Activated CD8-positive, alpha-beta memory T cell treated with anti-CD3 and anti-CD28 coated beads for 1 hour (primary cell): Measurements from ENCODE around the gene CC2D2A.

Source experiments
- DNase-seq, 2 donors: peaks; one replicate each; pipeline ENCODE4 v3.0.0-alpha.2; 2020; ENCODE audit warnings: low read depth in 1 of 2; ENCODE audit errors: extremely low read depth in 1 of 2

Gene CC2D2A

DNA sequence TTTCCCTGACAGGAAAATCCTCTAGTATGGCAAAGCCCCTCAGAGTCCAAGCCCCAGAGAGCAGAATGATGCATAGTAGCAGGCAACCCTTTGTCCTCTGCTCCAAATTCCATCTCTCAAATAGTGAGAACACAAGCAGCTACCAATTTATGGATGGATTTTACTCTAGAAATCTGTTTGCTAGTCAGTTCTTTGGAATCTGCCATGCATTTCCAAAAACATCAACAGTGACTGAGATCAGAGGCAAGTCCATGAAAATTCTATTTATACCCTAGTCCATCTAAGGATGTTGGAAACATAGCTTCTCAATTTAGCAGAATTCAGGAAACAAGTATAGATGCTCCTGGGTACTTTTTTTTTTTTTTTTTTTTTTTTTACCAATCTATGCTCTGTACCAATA lies 10.0 kb upstream of the CC2D2A start:
- DNase-seq, result no peak

DNA sequence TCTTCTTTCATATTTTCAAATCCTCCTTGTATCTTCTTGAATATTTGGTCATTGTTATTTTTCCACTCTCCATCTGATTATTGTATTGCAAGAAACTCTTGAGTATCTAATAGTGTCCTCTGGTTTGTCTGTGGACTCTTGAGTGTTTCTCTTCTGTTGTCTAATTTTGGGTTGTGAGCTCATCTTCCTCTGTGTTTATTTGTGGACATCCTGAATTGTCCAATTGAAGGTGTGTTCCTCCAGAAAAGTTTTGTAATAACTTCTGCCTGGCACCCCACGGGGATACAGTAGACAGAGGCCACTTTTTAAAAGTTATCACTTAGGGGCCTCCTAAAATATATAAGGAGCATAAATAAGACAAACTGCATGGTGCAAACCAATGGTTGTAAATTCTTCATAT lies 3.1 kb upstream of the CC2D2A start:
- no peak for DNase-seq

DNA sequence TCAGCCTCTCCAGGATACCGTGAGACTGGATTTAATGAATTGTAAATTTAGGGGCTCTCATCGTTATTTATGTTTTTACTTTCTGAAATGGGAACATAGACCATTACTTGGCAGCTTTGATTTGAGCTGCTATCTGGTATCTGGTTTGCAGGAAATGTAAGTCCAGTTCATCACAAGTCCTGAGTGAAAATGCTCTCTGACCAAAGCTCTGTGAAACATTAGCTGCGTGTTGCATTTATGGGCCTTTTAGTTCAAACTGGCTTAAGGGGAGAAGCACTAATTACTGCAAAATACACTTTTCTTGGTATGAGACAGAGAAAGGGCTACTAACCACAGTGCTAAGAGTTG lies 420 bp downstream of the CC2D2A start:
- no peak for DNase-seq

DNA sequence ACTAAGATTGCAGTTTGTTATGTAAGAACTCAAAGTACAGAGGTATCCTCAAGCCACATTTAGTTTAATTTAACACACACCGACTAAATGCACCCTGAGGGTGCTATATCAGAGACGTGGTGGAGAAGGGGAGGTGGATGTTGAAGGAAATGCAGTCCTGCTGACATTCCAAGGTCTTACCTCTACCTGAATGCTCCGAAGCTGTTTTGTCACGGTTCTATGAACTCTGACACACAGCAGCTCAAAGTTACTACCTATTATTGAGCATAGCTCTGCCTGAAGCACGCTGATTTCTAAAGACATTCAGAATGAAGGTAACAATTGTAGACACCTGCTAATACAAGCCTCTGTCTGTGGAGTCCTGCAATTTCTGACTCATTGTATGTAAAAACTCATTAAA lies 6.7 kb downstream of the CC2D2A start:
- no peak for DNase-seq

DNA sequence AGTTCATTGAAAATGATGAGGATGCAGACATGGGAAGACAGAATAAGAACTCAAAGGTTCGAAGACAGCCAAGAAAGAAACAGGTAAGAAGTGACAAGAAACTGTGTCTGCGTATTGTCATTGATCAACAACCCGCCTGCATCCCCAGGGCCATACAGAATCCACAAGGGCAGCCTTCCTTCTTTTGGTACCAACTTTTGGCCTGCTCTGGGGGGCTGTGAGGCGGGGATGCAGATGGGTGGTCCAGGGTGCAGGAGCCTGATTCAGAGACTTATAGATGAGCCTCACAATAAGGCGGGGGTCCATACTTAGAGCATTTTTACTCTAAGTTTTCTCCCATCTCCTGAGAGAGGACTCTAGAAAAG lies 9.0 kb downstream of the CC2D2A start:
- no peak for DNase-seq

DNA sequence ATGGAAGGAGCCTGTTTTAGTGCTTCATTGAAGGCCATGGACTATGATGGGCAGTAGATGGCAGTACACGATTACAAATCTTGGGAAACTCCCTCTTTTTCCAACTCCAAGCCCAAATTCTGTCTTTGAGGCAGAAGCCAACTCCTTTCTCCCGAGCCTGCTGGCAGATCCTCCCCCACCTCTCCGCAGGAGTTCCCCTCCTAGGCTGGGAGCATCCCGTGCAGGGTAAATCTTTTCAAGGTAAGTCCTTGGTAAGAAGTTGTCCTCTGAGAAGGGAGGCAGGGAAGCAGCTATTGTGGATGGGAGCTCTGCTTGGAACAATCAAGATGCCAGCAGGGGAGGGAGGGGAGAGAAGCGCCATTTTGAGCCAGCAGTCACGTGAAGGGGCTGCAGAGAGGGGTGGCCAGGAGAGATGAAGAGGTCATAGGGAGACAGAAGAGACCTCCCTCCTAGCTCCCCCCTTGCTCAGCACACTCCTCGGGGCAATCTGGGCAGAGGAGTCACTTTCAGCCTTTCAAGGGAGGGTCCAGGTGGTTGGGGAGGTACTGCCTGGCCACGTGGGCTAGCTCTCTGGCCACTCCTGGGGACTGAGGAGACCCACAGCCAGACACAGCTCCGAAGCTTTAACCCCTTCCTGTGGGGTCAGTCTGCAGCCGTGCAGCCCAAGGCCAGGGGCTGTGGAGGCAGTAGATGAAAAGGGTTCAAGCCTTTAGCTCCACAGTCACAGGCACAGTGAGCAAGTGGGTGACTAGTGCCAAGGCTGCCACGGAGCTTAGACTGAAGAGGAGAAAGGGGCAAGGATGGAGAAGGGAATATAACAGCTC lies 9.6 kb downstream of the CC2D2A start:
- DNase-seq, result no peak

DNA sequence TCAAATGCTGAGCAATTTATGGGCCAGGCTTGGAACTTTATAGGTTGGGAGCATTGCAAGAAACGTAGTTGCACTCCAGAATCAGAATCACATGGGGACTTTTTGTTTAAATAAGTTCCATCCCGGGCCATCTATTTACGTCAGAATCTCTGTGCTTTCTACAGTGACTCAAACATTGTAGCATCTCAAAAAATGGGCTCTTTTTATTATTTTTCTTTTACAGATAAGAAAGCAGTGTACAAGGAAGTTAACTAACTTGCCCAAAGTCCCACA lies 10.2 kb downstream of the CC2D2A start:
- no peak for DNase-seq

DNA sequence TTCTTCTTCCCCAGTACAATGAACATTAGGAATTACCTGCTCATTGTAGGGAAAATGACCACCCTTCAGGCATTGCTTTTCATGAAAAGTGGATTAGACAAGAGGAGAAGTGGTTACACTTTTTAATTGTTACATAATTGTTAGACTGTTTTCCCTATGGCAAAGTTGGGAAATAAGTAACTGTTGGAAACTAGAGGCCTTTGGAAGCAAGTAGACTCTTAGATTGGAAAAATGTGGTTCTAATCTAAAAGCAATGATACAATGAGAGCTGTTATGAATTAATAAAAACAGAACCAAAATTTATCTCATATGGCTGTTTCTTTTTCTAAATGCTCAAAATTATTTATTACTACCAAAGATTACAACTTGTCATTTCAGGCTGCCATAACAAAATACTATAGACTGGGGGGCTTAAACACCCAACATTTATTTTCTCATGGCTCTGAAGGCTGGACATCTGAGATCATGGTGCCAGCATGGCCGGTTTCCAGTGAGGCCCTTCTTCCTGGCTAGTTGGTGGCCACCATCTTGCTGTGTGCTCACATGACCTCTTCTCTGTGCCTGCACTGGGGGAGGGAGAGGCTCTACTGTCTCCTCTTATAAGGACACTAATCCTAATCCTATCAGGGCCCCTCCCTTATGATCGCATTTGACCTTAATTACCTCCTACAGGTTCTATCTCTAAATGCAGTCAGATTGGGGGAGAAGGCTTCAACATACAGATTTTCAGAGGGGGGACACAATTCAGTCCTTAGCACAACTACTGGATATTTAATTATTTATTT lies 12.5 kb downstream of the CC2D2A start:
- no peak for DNase-seq

DNA sequence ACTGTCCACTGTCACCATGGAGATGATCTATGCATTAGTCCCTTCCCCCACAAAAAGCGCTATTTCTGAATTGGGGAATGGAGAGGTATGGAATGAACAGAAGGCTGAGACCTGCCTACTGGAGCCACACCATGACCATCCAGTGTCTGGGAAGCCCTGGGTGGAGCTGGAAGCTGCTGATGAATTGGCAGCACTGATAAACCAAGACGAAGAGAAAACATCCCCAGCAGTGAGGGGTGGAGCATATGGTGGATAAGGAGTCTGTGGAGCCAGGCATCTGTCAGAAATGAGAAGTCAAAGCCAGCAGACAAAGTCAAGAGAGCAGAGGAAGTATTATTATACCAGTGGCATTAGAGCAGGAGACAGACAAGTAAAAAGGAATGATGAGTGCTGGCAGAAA lies 13.2 kb downstream of the CC2D2A start:
- no peak for DNase-seq

DNA sequence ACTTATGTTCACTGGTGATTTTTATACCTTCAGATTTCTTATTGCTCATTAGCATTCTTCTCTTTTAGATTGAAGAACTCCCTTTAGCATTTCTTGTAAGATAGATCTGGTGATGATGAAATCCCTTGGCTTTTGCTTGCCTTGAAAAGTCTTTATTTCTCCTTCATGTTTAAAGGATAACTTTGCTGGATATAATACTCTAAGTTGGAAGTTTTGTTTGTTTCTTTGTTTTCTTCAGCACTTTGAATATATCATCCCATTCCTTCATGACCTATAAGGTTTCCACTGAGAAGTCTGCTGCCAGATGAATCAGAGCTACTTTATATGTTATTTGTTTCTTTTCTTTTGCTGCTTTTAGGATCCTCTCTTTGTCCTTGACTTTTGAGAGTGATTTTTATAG lies 18.5 kb downstream of the CC2D2A start:
- no peak for DNase-seq

DNA sequence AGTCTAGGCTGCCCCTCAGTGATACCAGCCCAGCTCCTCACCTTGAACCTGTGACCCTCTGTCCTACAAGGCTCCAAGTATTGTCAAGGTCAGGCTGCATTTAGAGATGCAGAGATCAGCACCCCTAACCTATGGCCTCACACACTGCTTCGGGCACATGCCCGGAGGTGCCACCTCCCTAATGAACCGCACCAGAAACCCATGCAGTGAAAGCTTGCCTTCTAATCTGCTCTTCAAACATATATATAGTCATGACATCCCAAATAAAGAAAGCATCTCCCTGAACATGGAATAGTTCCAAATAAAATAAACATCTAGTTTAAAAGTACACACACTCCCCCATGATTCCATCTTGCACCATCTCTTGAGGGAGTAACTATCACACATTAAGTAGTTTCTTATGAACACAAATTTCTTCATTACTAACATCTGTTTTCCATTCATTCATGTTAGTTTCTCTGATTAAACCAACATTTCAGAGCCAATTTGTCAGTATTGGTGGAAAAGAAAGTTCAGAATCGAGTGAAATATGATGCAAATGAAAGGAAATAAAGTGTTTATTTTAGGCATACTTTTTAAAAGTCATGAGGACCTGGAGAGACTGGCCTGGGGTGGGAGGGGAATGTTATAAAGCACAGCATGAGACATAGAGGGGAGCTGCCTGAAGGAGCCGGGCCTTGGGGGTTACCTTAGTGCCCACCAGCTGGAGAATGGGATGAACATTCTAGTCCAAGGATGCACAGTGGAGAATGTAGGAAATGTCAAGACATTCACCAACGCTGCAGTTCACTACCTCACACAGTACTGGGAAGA lies 19.2 kb downstream of the CC2D2A start:
- DNase-seq, result no peak

DNA sequence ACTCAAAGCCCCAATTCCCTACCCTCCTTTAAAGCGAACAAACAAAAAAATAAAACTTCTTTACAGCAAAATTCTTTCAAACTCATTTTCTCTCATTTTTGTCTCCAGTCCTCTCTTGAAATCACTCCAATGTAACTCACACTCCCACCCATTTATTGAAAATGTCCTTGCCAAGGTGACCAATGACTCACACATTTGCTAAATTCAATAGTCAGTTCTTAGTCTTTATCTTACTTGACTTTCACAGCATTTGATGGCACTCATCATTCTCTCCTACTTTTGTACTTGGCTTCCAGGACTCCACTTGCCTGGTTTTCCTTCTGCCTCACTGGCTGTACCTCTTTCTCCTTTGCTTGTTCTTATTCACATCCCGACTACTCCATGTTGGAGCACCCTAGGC lies 19.9 kb downstream of the CC2D2A start:
- no peak for DNase-seq

DNA sequence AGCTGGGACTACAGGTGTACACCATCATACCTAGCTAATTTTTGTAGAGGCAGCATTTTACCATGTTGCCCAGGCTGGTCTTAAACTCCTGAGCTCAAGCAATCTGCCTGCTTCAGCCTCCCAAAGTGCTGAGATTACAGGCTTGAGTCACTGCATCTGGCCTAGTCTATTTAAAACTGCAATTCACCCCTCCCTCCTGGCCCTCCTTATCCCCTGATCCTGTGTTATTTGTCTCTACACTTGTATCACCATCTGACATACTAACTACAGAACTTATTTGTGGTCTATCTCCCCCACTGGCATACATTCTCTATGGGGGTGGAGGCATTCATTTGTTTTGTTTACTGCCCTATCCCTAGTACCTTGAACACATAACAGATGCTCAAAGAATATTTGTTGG lies 23.7 kb downstream of the CC2D2A start:
- no peak for DNase-seq

DNA sequence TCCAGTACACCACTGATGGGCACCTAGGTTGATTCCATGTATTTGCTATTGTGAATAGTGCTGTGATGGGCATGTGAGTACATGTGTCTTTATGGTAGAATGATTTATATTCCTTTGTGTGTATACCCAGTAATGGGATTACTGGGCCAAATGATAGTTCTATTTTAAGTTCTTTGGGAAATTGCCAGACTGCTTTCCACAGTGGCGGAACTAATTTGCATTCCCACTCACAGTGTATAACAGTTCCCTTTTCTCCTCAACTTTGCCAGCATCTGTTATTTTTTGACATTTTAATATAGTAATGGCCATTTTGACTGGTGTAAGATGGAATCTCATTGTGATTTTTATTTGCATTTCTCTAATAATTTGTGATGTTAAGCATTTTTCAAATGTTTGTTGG lies 25.9 kb downstream of the CC2D2A start:
- DNase-seq, result no peak

DNA sequence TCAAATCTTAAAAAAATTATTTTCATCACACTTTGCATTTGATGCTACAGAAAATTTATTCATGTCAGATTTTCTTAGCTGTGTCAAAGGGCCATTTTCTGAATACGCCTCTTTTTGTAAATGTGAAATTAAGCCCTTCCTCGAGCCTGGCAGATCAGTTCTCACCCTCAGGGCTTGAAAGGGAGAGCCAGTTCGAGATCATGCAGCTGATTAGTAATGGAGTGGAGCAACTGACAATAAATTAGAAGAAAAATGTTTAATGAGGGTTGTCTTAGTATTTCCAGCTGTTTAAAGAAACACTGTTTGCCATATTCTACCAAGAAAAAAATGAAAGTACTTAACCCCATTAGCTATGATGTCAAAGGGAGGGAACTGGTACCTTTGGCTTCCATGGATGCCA lies 28.7 kb downstream of the CC2D2A start:
- no peak for DNase-seq

DNA sequence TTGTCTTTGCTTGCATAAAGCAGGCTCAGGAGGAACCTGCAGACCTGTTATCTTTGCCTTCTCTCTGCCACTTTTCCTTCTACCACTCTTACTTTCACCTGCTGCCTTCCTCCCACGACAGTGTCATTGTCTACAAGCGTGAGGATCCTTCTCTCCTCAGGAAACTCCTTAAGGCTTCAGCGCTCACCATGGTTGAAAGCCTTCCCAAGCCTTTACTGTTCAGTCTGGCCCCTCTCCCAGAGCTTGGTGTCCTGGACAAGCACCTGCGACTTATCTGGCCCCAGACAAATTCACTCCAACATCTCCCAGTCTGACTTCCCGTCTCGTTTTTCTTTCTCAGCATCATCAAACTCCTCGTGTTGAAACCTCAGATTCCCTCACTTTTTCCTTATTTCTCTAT lies 31.0 kb downstream of the CC2D2A start:
- no peak for DNase-seq

DNA sequence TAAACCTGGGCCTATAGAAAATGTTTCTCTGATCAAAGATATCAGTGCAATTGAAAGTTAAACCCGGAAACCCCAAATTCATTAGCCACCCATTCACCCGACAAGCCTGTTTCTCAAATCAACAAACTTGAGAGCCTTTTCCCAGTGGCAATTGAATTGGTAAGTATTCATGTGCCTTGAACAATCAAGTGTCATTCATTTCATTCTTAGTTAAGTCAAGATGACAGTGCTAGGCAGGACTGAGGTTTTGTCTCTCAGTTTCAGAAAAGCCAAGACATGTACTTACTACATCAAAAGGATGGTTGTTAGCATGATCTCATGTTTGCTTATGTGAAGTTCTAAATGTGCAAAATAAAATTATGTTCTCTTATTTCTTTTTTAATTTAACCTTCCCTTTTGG lies 32.3 kb downstream of the CC2D2A start:
- DNase-seq, result no peak

DNA sequence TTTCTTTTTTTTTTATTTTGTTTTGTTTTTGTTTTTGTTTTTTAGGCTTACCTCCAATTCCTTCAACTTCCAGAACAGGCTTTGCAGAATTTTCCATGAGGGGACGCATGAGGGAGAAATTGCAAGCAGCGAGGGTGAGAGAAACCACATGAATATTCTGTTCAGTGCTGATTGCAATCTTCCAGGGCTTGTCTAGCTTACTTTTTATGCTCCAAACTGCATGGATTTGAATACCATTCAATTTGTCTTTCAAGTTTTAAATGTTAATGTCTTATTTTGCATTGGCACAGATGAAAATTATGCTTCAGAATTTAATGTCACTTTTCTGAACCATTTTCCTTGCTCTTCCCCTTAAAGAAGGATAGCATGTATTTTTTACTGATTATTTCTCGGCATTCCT lies 32.7 kb downstream of the CC2D2A start:
- no peak for DNase-seq

DNA sequence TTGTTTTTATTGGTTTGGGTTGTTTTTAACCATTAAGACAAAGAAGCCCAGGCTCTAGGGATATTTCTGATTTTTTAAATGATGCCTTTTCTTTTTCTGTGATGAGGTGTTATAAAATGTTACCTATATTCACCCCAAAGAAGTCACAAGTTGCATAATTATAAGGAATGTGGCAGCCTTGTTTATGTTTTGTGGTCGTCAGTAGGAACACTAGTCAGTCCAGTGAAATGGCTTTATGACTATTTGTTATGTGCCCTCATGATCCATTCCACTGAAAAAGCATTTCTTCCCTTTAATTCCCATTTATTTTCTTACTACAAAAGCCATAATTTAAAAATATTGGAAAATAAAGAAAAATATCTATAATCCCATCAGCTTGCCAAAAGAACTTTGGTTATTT lies 34.4 kb downstream of the CC2D2A start:
- no peak for DNase-seq

DNA sequence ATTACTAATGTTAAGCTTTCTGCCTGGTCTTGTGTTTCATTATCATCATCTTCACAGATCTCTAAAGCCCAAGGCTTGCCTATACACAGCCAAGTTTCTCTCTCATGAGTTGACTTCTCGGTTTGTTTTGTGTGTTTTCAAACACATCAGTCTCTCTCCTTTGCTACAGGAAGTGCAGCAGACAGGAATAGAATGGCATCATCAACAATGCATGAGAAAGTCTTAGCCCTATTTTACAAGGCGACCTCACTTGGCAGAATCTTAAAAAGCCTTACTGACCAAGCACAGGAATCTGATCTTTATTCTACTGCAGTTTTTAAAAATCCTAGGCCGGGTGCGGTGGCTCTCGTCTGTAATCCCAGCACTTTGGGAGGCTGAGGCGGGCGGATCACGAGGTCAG lies 36.8 kb downstream of the CC2D2A start:
- DNase-seq, result no peak

DNA sequence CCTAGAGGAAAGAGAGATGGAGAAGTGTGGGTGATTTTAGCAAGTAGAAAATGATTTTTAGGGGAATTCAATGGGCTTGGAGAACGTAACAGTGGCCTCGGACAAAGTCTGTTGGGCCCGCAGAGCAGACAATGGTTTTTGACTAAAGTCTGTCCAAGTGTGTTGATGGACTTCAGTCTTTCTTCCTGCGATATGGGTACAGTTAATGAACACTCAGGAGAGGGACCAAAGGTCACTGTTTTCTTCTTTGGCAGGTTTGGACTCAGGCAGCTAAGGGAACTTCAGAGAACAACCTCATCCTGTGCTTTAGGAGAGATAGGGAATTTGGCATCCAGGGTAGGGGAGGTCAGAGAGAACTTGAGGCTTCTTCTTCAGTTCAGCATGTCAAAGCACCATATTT lies 38.0 kb downstream of the CC2D2A start:
- no peak for DNase-seq

DNA sequence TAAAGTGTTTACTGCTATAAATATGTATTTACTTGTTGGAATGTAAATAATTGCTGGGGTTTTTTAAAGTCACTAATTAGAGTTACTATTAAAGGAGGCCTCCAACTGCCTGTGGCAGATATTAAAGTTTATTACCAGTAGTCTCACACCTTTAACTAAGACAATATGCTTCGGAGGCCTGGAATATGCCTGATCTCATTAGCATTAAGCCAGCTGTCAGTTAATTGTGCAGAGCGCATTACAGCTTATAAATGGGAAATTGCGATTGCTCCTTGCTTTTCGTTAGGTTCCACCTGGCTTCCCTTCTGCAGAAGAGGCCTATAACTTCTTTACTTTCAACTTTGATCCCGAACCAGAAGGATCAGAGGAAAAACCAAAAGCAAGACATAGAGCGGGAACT lies 41.3 kb downstream of the CC2D2A start:
- no peak for DNase-seq
